Naive thymus-derived CD4-positive, alpha-beta T cell (primary cell): Measurements from ENCODE around the gene HSD17B14. TPM values are rescaled to one million over a fixed set of nuclear protein-coding genes. Genes with fewer than 3 reads are reported as not detected.
"Not testable (repeated sequence)": the region's sequence is repeated elsewhere in the genome, so short reads cannot be mapped to it uniquely, and the experiment has no call there.

Experiments used
- ATAC-seq: fragments of 150-1000 bp; cut with Tn5 transposase; 2 replicates; pipeline ENCODE4 v1.10.0; 2021; ENCODE audit warnings: mild to moderate bottlenecking, moderate library complexity
- CTCF ChIA-PET: fragments of 350-600 bp; sonication (Branson Sonifier 250); formaldehyde crosslinking; loops from one replicate; lab custom pipeline; 2021; ENCODE audit warnings: antibody characterized with exemption; lab: Charles Lee
- POLR2A ChIA-PET: fragments of 350-600 bp; sonication (Branson Sonifier 250); formaldehyde crosslinking; loops from one replicate; lab custom pipeline; 2021; ENCODE audit warnings: antibody characterized with exemption, inconsistent platforms; lab: Charles Lee
- DNase-seq, 9 donors: peaks; one replicate each; pipeline versions ENCODE4 v3.0.0 to v3.0.0-alpha.2; 2020 to 2022; ENCODE audit warnings: mixed read lengths in 1 of 9
- H3K27ac ChIP-seq: one replicate; pipeline ENCODE4 v1.7.0; 2013; ENCODE audit warnings: mild to moderate bottlenecking, low read depth, low read length, moderate library complexity
- H3K27me3 ChIP-seq, 2 donors: one replicate each; pipeline ENCODE4 v1.7.0; 2013; ENCODE audit warnings: low read length in 2 of 2, mild to moderate bottlenecking in 2 of 2, moderate library complexity in 2 of 2; ENCODE audit not compliant: control insufficient read depth in 2 of 2, insufficient read depth in 2 of 2
- H3K36me3 ChIP-seq, 3 experiments: 1 replicate in 2 of 3; 2 replicates in 1 of 3; pipeline ENCODE4 v1.7.0; 2013; ENCODE audit warnings: low read length in 3 of 3, mild to moderate bottlenecking in 3 of 3, moderate library complexity in 1 of 3; ENCODE audit not compliant: insufficient read depth in 3 of 3, control insufficient read depth in 2 of 3
- H3K4me1 ChIP-seq, 2 donors: one replicate each; pipeline ENCODE4 v1.7.0; 2013; ENCODE audit warnings: low read length in 2 of 2, mild to moderate bottlenecking in 2 of 2, moderate library complexity in 1 of 2; ENCODE audit not compliant: control insufficient read depth in 2 of 2, insufficient read depth in 2 of 2
- H3K4me3 ChIP-seq: 2 replicates; pipeline ENCODE4 v1.7.0; 2013; ENCODE audit warnings: mild to moderate bottlenecking, low read length
- H3K9me3 ChIP-seq, 3 experiments: 1 replicate in 2 of 3; 2 replicates in 1 of 3; pipeline ENCODE4 v1.7.0; 2013; ENCODE audit warnings: low read length in 3 of 3; ENCODE audit not compliant: control insufficient read depth in 2 of 3
- H3K27ac Mint-ChIP-seq, 9 donors: one replicate each; pipeline ENCODE4 v1.8.0; 2020 to 2022; ENCODE audit warnings: mixed read lengths in 9 of 9, mild to moderate bottlenecking in 8 of 9, moderate library complexity in 5 of 9, inconsistent platforms in 2 of 9
- H3K27me3 Mint-ChIP-seq, 5 donors: one replicate each; pipeline ENCODE4 v1.8.0; 2021 to 2022; ENCODE audit warnings: mixed read lengths in 5 of 5, mild to moderate bottlenecking in 1 of 5
- H3K36me3 Mint-ChIP-seq, 5 donors: one replicate each; pipeline ENCODE4 v1.8.0; 2020 to 2022; ENCODE audit warnings: mixed read lengths in 5 of 5, mild to moderate bottlenecking in 3 of 5, inconsistent platforms in 1 of 5
- H3K4me1 Mint-ChIP-seq, 7 donors: one replicate each; pipeline ENCODE4 v1.8.0; 2020 to 2022; ENCODE audit warnings: mixed read lengths in 7 of 7, mild to moderate bottlenecking in 3 of 7, inconsistent platforms in 1 of 7
- H3K4me3 Mint-ChIP-seq, 10 donors: one replicate each; pipeline ENCODE4 v1.8.0; 2020 to 2022; ENCODE audit warnings: mild to moderate bottlenecking in 10 of 10, mixed read lengths in 10 of 10, moderate library complexity in 6 of 10, inconsistent platforms in 2 of 10
- H3K9me3 Mint-ChIP-seq, 11 donors: one replicate each; pipeline ENCODE4 v1.8.0; 2020 to 2022; ENCODE audit warnings: mixed read lengths in 11 of 11, mild to moderate bottlenecking in 4 of 11, inconsistent platforms in 1 of 11, moderate library complexity in 1 of 11
- intact Hi-C, 2 donors: fragments of 100-400 bp; cut with micrococcal nuclease; formaldehyde crosslinking; loops; one replicate each; pipeline ENCODE4 v1.15.1; 2023
- polyA plus RNA-seq, 2 donors: library from polyadenylated mRNA; unstranded; fragments of 300-500 nt; fragmentation: Illumina TruSeq; gene quantifications; one replicate each; pipeline ENCODE4 v1.2.3, GENCODE V29; 2021
- total RNA-seq, 6 experiments: library from RNA in 5 of 6; stranded (reverse) in 5 of 6; gene quantifications; 1 replicate in 5 of 6; 2 replicates in 1 of 6; pipeline ENCODE4 v1.2.3 and lab custom pipeline; 2021 to 2026

HSD17B14 gene
- total RNA-seq (1 to 10 TPM in 2 of 5 experiments, under 1 TPM in 2, not detected in 1; 0.38 to 2.9 (median 1.2) TPM), polyA plus RNA-seq (1 to 10 TPM in 1 of 2 donors, under 1 TPM in 1; 0.66 to 1.7 TPM), total RNA-seq (lab: John Stamatoyannopoulos, UW) (1.6 reads per million, percentile 5 among the genes with 10 or more reads in this experiment)

GRCh38 chr19:48836089-48837017 lies at the start of gene HSD17B14:
Gene HSD17B14, minus strand, starts transcription at chr19:48836491. Its CDS starts 80 bp downstream, at chr19:48836411.
- Histone ChIP-seq H3K4me1 (peaks cover 12 to 16% of the 10 kb centered on the region in 2 donors), H3K27ac (peak within 1 kb of the TSS; percentile 54), H3K4me3 (peak within 1 kb of the TSS; percentile 53), H3K9me3 (no peaks in the 10 kb centered on the region), H3K36me3 (no peaks in the 10 kb centered on the region), H3K27me3 (peaks cover 0 to 5% of the 10 kb centered on the region in 2 donors)
- Mint-ChIP-seq H3K27ac (peak within 1 kb of the TSS; percentile 55 to 96 (median 86)), H3K27me3 (peaks cover 0 to 11% (median 0%) of the 10 kb centered on the region in 5 donors), H3K4me3 (peak within 1 kb of the TSS; percentile 85 to 94 (median 90)), H3K9me3 (peaks cover 0 to 1% (median 0%) of the 10 kb centered on the region in 11 donors), H3K36me3 (peaks cover 0 to 2% (median 0%) of the 10 kb centered on the region in 5 donors), H3K4me1 (peaks cover 16 to 25% (median 23%) of the 10 kb centered on the region in 7 donors)
- intact Hi-C loops, result loop anchor here (5.0 kb wide), 2 partner anchors 66 to 114 kb away; partner anchors contain the start of gene NUCB1 (in 1 of the 2)
- peak; percentile 25 for ATAC-seq
- POLR2A ChIA-PET, result interaction anchor here (0.7 kb wide), 2 partner anchors 48 to 841 kb away, joined by 3 read pairs; no protein-coding TSS in a partner anchor
- CTCF ChIA-PET, result interaction anchor here (0.6 to 2.2 kb wide), 9 partner anchors 22 to 218 kb away, joined by 3 to 29 read pairs (median 4); partner anchors contain the start of gene CA11
- DNase-seq, result no peak

GRCh38 chr19:48883726-48884125 lies 47.4 kb upstream of the HSD17B14 start:
- intact Hi-C loops, result no loop called here
- H3K27ac Mint-ChIP-seq, result peak overlapping the region in 3 of 9 donors; percentile 6 to 76 (median 59)
- ChIA-PET CTCF (no interaction called here), POLR2A (no interaction called here)
- no peaks in the 10 kb centered on the region for H3K9me3 ChIP-seq
- no peaks in the 10 kb centered on the region for H3K4me1 ChIP-seq
- H3K36me3 ChIP-seq, result no peaks in the 10 kb centered on the region
- H3K4me3 ChIP-seq, result no peak overlapping the region
- H3K27me3 Mint-ChIP-seq, result no peaks in the 10 kb centered on the region
- no peak for DNase-seq
- H3K27ac ChIP-seq, result no peak overlapping the region
- peaks cover 0 to 1% (median 0%) of the 10 kb centered on the region in 7 donors for H3K4me1 Mint-ChIP-seq
- H3K36me3 Mint-ChIP-seq, result peaks cover 0 to 6% (median 0%) of the 10 kb centered on the region in 5 donors
- H3K9me3 Mint-ChIP-seq, result peaks cover 0 to 8% (median 0%) of the 10 kb centered on the region in 11 donors
- H3K4me3 Mint-ChIP-seq, result peak overlapping the region in 1 of 10 donors; percentile 6
- no peaks in the 10 kb centered on the region for H3K27me3 ChIP-seq
- ATAC-seq, result no peak

- no peaks in the 10 kb centered on the region for H3K27me3 ChIP-seq
- Mint-ChIP-seq H3K27me3 (no peaks in the 10 kb centered on the region), H3K27ac (peak overlapping the region in 1 of 9 donors; percentile 83), H3K36me3 (peaks cover 0 to 16% (median 0%) of the 10 kb centered on the region in 5 donors), H3K9me3 (peaks cover 0 to 10% (median 0%) of the 10 kb centered on the region in 11 donors), H3K4me1 (peaks cover 0 to 18% (median 0%) of the 10 kb centered on the region in 7 donors), H3K4me3 (peak overlapping the region in 1 of 10 donors; percentile 45)
- H3K36me3 ChIP-seq, result no peaks in the 10 kb centered on the region
- no peaks in the 10 kb centered on the region for H3K4me1 ChIP-seq
- POLR2A ChIA-PET, result interaction anchor here (0.6 to 1.0 kb wide), 2 partner anchors 9 to 200 kb away, joined by 3 to 4 read pairs; no protein-coding TSS in a partner anchor
- no peak overlapping the region for H3K4me3 ChIP-seq
- CTCF ChIA-PET, result no interaction called here
- ATAC-seq (peak; percentile 52), DNase-seq (peak in 3 of 9 donors; percentile 21 to 54 (median 25))
- intact Hi-C loops, result no loop called here
- H3K9me3 ChIP-seq, result no peaks in the 10 kb centered on the region
- no peak overlapping the region for H3K27ac ChIP-seq
Measured at GRCh38 chr19:48881741-48882657, 45.7 kb upstream of the HSD17B14 start.

- H3K27me3 Mint-ChIP-seq, H3K9me3 ChIP-seq, intact Hi-C loops, H3K4me3 ChIP-seq, ATAC-seq, DNase-seq, H3K27me3 ChIP-seq, H3K4me3 Mint-ChIP-seq, H3K27ac ChIP-seq: not testable (repeated sequence)
- Mint-ChIP-seq H3K36me3 (peaks cover 0 to 30% (median 5%) of the 10 kb centered on the region in 5 donors), H3K27ac (peak overlapping the region in 1 of 9 donors; percentile 89), H3K4me1 (peaks cover 9 to 35% (median 16%) of the 10 kb centered on the region in 7 donors), H3K9me3 (peaks cover 0 to 17% (median 0%) of the 10 kb centered on the region in 11 donors)
- ChIA-PET POLR2A (interaction anchor here (0.6 to 0.7 kb wide), 2 partner anchors 26 to 228 kb away, joined by 3 to 7 read pairs; no protein-coding TSS in a partner anchor), CTCF (interaction anchor here (0.6 kb wide), 1 partner anchor 104 kb away, joined by 3 read pairs; no protein-coding TSS in a partner anchor)
- peaks cover 14 to 17% of the 10 kb centered on the region in 2 donors for H3K4me1 ChIP-seq
- peaks cover 0 to 12% (median 0%) of the 10 kb centered on the region in 3 experiments for H3K36me3 ChIP-seq
Measured at GRCh38 chr19:48879696-48880095, 43.4 kb upstream of the HSD17B14 start.

- no peak overlapping the region for H3K4me3 Mint-ChIP-seq
- Histone ChIP-seq H3K36me3 (peaks cover 0 to 18% (median 0%) of the 10 kb centered on the region in 3 experiments), H3K27me3 (no peaks in the 10 kb centered on the region), H3K27ac (no peak overlapping the region), H3K4me3 (no peak overlapping the region), H3K9me3 (no peaks in the 10 kb centered on the region), H3K4me1 (peaks cover 19 to 22% of the 10 kb centered on the region in 2 donors)
- H3K36me3 Mint-ChIP-seq, result peaks cover 0 to 35% (median 5%) of the 10 kb centered on the region in 5 donors
- ChIA-PET CTCF (interaction anchor here (0.6 kb wide), 1 partner anchor 22 kb away, joined by 4 read pairs; no protein-coding TSS in a partner anchor), POLR2A (interaction anchor here (0.5 to 0.7 kb wide), 4 partner anchors 27 to 755 kb away, joined by 3 to 7 read pairs (median 3); no protein-coding TSS in a partner anchor)
- ATAC-seq (no peak), DNase-seq (no peak)
- H3K27me3 Mint-ChIP-seq, result no peaks in the 10 kb centered on the region
- intact Hi-C loops, result no loop called here
- peaks cover 14 to 41% (median 22%) of the 10 kb centered on the region in 7 donors for H3K4me1 Mint-ChIP-seq
- peak overlapping the region in 2 of 9 donors; percentile 28 to 89 for H3K27ac Mint-ChIP-seq
- H3K9me3 Mint-ChIP-seq, result peaks cover 0 to 17% (median 0%) of the 10 kb centered on the region in 11 donors
Measured at GRCh38 chr19:48879025-48879637, 42.8 kb upstream of the HSD17B14 start.
